Endothelial cell of umbilical vein (primary cell): ENCODE results near the gene WEE2. TPM values are rescaled to one million over a fixed set of nuclear protein-coding genes. Genes with fewer than 3 reads are reported as not detected.

Experiments used
- BruUV-seq: library from RNA; stranded (reverse); fragments of 400-500 nt; replicated peaks from 2 replicates; lab custom pipeline; 2021; lab: Mats Ljungman, UMichigan
- CTCF ChIA-PET: fragments of 300-600, 350-600 bp; sonication (Branson Sonifier 250); formaldehyde crosslinking; loops from one replicate; lab custom pipeline; 2021; ENCODE audit warnings: antibody characterized with exemption, inconsistent platforms; lab: Charles Lee
- POLR2A ChIA-PET: fragments of 300-600, 350-600 bp; sonication (Branson Sonifier 250); formaldehyde crosslinking; loops from one replicate; lab custom pipeline; 2021; ENCODE audit warnings: antibody characterized with exemption, inconsistent platforms; lab: Charles Lee
- DNase-seq: peaks from one replicate; pipeline ENCODE4 v3.0.0-alpha.2; 2011; ENCODE audit warnings: low read depth, low spot score
- FAIRE-seq: peaks from 2 replicates; lab custom pipeline; 2011; peaks lifted over from hg19 to GRCh38; lab: Jason Lieb, UNC
- H2AFZ ChIP-seq: 2 replicates; pipeline ENCODE4 v1.6.0; 2012; ENCODE audit warnings: low read depth, low read length, control low read depth, inconsistent platforms
- H3K27ac ChIP-seq: 2 replicates; pipeline ENCODE4 v1.5.1; 2011; ENCODE audit warnings: low read depth, mild to moderate bottlenecking, control low read depth, low read length, moderate library complexity; ENCODE audit not compliant: insufficient read depth
- H3K27me3 ChIP-seq, 2 experiments: 2 replicates each; pipeline versions ENCODE4 v1.6.0 to v1.6.1; 2011; ENCODE audit warnings: low read length in 2 of 2, mixed read lengths in 1 of 2; ENCODE audit not compliant: control insufficient read depth in 2 of 2, insufficient read depth in 2 of 2
- H3K36me3 ChIP-seq, 2 experiments: 2 replicates in 1 of 2; 3 replicates in 1 of 2; pipeline ENCODE4 v1.5.1; 2011; ENCODE audit warnings: low read length in 2 of 2, mild to moderate bottlenecking in 1 of 2, moderate library complexity in 1 of 2; ENCODE audit not compliant: control insufficient read depth in 2 of 2, insufficient read depth in 2 of 2; ENCODE audit errors: extremely low read depth in 1 of 2
- H3K4me1 ChIP-seq: 3 replicates; pipeline ENCODE4 v1.5.1; 2011; ENCODE audit warnings: mild to moderate bottlenecking, low read length; ENCODE audit not compliant: control insufficient read depth, insufficient read depth; ENCODE audit errors: extremely low read depth
- H3K4me2 ChIP-seq: 2 replicates; pipeline ENCODE4 v1.6.1; 2011; ENCODE audit warnings: low read length, control low read depth, mixed read lengths; ENCODE audit not compliant: insufficient read depth
- H3K4me3 ChIP-seq, 3 experiments: fragments of 200-600 bp in 1 of 3; sonication (generic), shearing (Covaris generic) in 1 of 3; replicated peaks in 1 of 3; 2 replicates each; pipeline ENCODE4 v1.5.1; 2011 to 2016; ENCODE audit warnings: control low read depth in 3 of 3, low read length in 3 of 3, mild to moderate bottlenecking in 2 of 3, inconsistent platforms in 1 of 3, low read depth in 1 of 3, moderate library complexity in 1 of 3; ENCODE audit not compliant: insufficient read depth in 1 of 3
- H3K79me2 ChIP-seq: 2 replicates; pipeline ENCODE4 v1.6.0; 2012; ENCODE audit warnings: low read length, inconsistent platforms; ENCODE audit not compliant: control insufficient read depth, insufficient read depth
- H3K9ac ChIP-seq: replicated peaks from 2 replicates; pipeline ENCODE3; 2011; ENCODE audit warnings: low read length, control low read depth; ENCODE audit not compliant: insufficient read depth; ENCODE audit errors: extremely low read depth
- H3K9me1 ChIP-seq: replicated peaks from 3 replicates; pipeline ENCODE4 v1.6.0; 2011; ENCODE audit warnings: mild to moderate bottlenecking, low read length; ENCODE audit not compliant: control insufficient read depth, insufficient read depth; ENCODE audit errors: extremely low read depth
- H3K9me3 ChIP-seq: replicated peaks from 2 replicates; pipeline ENCODE4 v1.5.1; 2012; ENCODE audit warnings: low read length, inconsistent platforms; ENCODE audit not compliant: control insufficient read depth, insufficient read depth
- H4K20me1 ChIP-seq: replicated peaks from 2 replicates; pipeline ENCODE3; 2011; ENCODE audit warnings: mild to moderate bottlenecking, low read length; ENCODE audit not compliant: control insufficient read depth, insufficient read depth; ENCODE audit errors: extremely low read depth
- EZH2 ChIP-seq: IDR thresholded peaks from 2 replicates; pipeline ENCODE4 v1.6.1; 2012; ENCODE audit warnings: borderline replicate concordance, low read depth, mild to moderate bottlenecking, moderate library complexity, low read length, inconsistent platforms; ENCODE audit not compliant: severe bottlenecking
- FOS ChIP-seq: IDR thresholded peaks from 2 replicates; pipeline ENCODE4 v1.6.1; 2011; ENCODE audit warnings: mild to moderate bottlenecking, low read length, moderate library complexity, borderline replicate concordance; ENCODE audit not compliant: insufficient read depth
- GATA2 ChIP-seq: IDR thresholded peaks from 2 replicates; pipeline ENCODE4 v1.7.0; 2011; ENCODE audit warnings: low read depth, mild to moderate bottlenecking, moderate library complexity, mixed read lengths, low read length; ENCODE audit not compliant: insufficient read length, insufficient read depth
- JUN ChIP-seq: IDR thresholded peaks from 2 replicates; pipeline ENCODE4 v1.6.1; 2011; ENCODE audit warnings: borderline replicate concordance, low read depth; ENCODE audit not compliant: insufficient read length, insufficient read depth
- MYC ChIP-seq: IDR thresholded peaks from one replicate; pipeline ENCODE4 v1.6.1; 2011; ENCODE audit warnings: mild to moderate bottlenecking, low read depth, low read length
- POLR2A ChIP-seq: IDR thresholded peaks from 2 replicates; pipeline ENCODE4 v1.6.1; 2012; ENCODE audit warnings: low read depth, mild to moderate bottlenecking, control low read depth, low read length
- POLR2AphosphoS5 ChIP-seq: IDR thresholded peaks from 2 replicates; pipeline ENCODE4 v1.6.1; 2012; ENCODE audit warnings: low read depth, mild to moderate bottlenecking, control low read depth, low read length, moderate library complexity; ENCODE audit not compliant: insufficient read depth
- dilution Hi-C: fragments of 300-500 bp; cut with MboI; formaldehyde crosslinking; loops from one replicate; pipeline ENCODE4 v1.15.0; 2019; ENCODE audit warnings: low sequenced_read_pairs; ENCODE audit not compliant: extremely low pct_ligation_motif_present
- intact Hi-C: fragments of 100-400 bp; cut with micrococcal nuclease; formaldehyde crosslinking; loops from one replicate; pipeline ENCODE4 v1.10.0; 2022
- polyA plus RNA-seq, 4 experiments: library from polyadenylated mRNA; depleted of rRNA in 3 of 4; stranded (reverse) in 3 of 4; unstranded in 1 of 4; fragments of >200 nt; gene quantifications; 2 replicates each; pipeline versions ENCODE4 v1.2.1 to v1.2.3, GENCODE V29; 2011 to 2012; ENCODE audit warnings: missing spikeins in 1 of 4
- total RNA-seq: library from RNA; stranded (reverse); gene quantifications from 2 replicates; pipeline ENCODE4 v1.2.3, GENCODE V29; 2021
- TF ChIP-seq, protein P1 (sequence below): IDR thresholded peaks from 2 replicates; pipeline ENCODE4 v1.6.1; 2011; ENCODE audit not compliant: insufficient read depth, insufficient read length
- TF ChIP-seq, protein P2 (sequence below), 2 donors: IDR thresholded peaks; 1 replicate in 1 of 2; 2 replicates in 1 of 2; pipeline ENCODE4 v1.5.1; 2011; ENCODE audit warnings: low read length in 2 of 2, mild to moderate bottlenecking in 2 of 2, moderate library complexity in 2 of 2, control low read depth in 1 of 2, inconsistent platforms in 1 of 2, low read depth in 1 of 2; ENCODE audit not compliant: insufficient read depth in 1 of 2; ENCODE audit errors: extremely low read depth in 1 of 2

WEE2 gene
- total and polyA plus RNA-seq, 2 donors (not counting 3 experiments of a cell fraction or from before 2014, with no cell fraction given), result not detected

DNA sequence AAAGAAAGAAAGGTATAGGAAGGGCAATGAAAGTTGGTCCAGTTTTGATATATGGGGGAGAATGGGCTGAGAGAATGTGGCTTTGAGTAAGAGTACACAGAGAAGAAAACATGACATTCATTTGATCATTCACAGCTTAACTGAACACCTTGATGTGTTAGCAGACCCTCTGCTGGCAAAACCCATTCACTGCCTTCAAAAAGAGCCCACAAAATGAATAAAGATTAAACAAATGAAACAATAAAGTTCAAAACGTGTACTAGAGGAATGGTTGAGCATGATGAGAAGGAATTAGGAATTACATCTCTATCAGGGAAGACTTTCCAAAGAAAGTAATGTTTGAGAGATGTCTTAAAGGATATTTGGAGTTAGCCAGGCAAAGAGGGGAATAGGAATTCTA, 2.1 kb downstream of the WEE2 start:
- no peaks in the 10 kb centered on the region for H4K20me1 ChIP-seq
- no peaks in the 10 kb centered on the region for H3K4me1 ChIP-seq
- no peaks in the 10 kb centered on the region for H3K79me2 ChIP-seq
- H3K4me3 ChIP-seq, result no peak overlapping the region
- no peak for FAIRE-seq
- no peaks in the 10 kb centered on the region for H3K9me3 ChIP-seq
- no peaks in the 10 kb centered on the region for H3K36me3 ChIP-seq
- H3K9ac ChIP-seq, result no peak overlapping the region
- dilution Hi-C loops (no loop called here), intact Hi-C loops (no loop called here)
- TF ChIP-seq EZH2, result no peak
- no peak for TF ChIP-seq POLR2AphosphoS5
- H3K9me1 ChIP-seq, result no peaks in the 10 kb centered on the region
- POLR2A ChIA-PET, result no interaction called here
- H3K27me3 ChIP-seq, result peaks cover 3 to 9% of the 10 kb centered on the region in 2 experiments
- no peak for DNase-seq
- no peak overlapping the region for H3K4me2 ChIP-seq
- BruUV-seq, result no TSS peak
- CTCF ChIA-PET, result interaction anchor here (0.6 to 3.9 kb wide), 5 partner anchors 9 to 75 kb away, joined by 3 to 36 read pairs (median 6); partner anchors contain the start of gene DENND11
- no peak overlapping the region for H2AFZ ChIP-seq
- no peak overlapping the region for H3K27ac ChIP-seq

DNA sequence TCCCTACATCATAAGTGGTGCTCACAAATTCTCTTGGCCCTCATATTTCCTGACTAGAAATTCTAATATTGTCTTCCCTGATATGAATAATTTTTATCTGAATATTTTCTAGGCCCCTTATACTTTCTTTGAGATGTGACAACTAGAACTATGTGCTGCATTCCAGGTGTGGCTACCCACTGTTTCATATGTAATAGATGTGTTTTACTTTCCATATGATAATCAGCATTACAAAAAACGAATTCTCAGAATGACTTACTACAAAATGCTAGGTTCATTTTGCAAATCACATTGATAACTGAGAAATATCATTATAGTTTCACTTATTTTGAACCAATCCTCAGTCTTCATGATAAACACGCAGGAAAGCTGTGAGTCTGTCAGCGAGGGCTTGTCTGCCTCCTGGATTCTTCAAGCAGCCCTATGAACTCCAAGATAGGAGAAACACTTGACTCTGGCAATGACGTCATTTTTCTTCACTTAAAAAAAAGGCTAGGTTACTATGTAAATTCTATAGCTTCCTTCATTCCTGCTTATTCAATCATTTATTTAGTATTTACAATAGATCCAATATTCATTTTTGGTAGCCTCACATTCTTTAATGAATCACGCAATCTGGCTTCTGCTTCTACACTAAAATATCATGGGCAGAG, 4.6 kb downstream of the WEE2 start:
- Histone ChIP-seq H3K9ac (no peak overlapping the region), H3K27me3 (peaks cover 3 to 6% of the 10 kb centered on the region in 2 experiments), H3K36me3 (no peaks in the 10 kb centered on the region), H3K9me1 (no peaks in the 10 kb centered on the region), H3K9me3 (no peaks in the 10 kb centered on the region), H4K20me1 (no peaks in the 10 kb centered on the region), H3K27ac (no peak overlapping the region), H3K4me2 (no peak overlapping the region), H3K4me3 (no peak overlapping the region), H3K4me1 (no peaks in the 10 kb centered on the region), H2AFZ (no peak overlapping the region), H3K79me2 (no peaks in the 10 kb centered on the region)
- BruUV-seq, result no TSS peak
- no peak for DNase-seq
- dilution Hi-C loops (no loop called here), intact Hi-C loops (no loop called here)
- ChIA-PET POLR2A (no interaction called here), CTCF (interaction anchor here (1.4 kb wide), 1 partner anchor 58 kb away, joined by 6 read pairs; no protein-coding TSS in a partner anchor)
- TF ChIP-seq POLR2AphosphoS5 (no peak), JUN (no peak), MYC (no peak), GATA2 (no peak), POLR2A (no peak), FOS (no peak), EZH2 (no peak)
- TF ChIP-seq, protein P1, sequence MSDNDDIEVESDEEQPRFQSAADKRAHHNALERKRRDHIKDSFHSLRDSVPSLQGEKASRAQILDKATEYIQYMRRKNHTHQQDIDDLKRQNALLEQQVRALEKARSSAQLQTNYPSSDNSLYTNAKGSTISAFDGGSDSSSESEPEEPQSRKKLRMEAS, result no peak
- TF ChIP-seq, protein P2, sequence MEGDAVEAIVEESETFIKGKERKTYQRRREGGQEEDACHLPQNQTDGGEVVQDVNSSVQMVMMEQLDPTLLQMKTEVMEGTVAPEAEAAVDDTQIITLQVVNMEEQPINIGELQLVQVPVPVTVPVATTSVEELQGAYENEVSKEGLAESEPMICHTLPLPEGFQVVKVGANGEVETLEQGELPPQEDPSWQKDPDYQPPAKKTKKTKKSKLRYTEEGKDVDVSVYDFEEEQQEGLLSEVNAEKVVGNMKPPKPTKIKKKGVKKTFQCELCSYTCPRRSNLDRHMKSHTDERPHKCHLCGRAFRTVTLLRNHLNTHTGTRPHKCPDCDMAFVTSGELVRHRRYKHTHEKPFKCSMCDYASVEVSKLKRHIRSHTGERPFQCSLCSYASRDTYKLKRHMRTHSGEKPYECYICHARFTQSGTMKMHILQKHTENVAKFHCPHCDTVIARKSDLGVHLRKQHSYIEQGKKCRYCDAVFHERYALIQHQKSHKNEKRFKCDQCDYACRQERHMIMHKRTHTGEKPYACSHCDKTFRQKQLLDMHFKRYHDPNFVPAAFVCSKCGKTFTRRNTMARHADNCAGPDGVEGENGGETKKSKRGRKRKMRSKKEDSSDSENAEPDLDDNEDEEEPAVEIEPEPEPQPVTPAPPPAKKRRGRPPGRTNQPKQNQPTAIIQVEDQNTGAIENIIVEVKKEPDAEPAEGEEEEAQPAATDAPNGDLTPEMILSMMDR (IDR thresholded peaks at IDR 0.05; ENCODE audit: extremely low read depth in 1 of 2, insufficient read depth in 1 of 2, low read depth in 1 of 2, low read length in 2 of 2), result no peak
- no peak for FAIRE-seq
